Liver (tissue), 9 donors: ENCODE data around the gene HDAC9. TPM values are rescaled to one million over a fixed set of nuclear protein-coding genes. Genes with fewer than 3 reads are reported as not detected.

Source experiments
- DNase-seq: peaks from one replicate; pipeline ENCODE4 v3.0.0-alpha.2; 2017; ENCODE audit warnings: low spot score
- H3K27ac ChIP-seq, 2 donors: one replicate each; pipeline ENCODE4 v1.7.0; 2013; ENCODE audit warnings: inconsistent platforms in 2 of 2, low read length in 2 of 2, control low read depth in 1 of 2, low read depth in 1 of 2, mild to moderate bottlenecking in 1 of 2
- H3K27me3 ChIP-seq, 4 donors: one replicate each; pipeline versions ENCODE4 v1.6.1 to v1.7.0; 2013; ENCODE audit warnings: low read length in 3 of 4, inconsistent platforms in 1 of 4, mild to moderate bottlenecking in 1 of 4, moderate library complexity in 1 of 4; ENCODE audit not compliant: control insufficient read depth in 4 of 4, insufficient read depth in 4 of 4
- H3K36me3 ChIP-seq, 4 donors: one replicate each; pipeline versions ENCODE4 v1.6.1 to v1.7.0; 2013; ENCODE audit warnings: low read length in 3 of 4, mild to moderate bottlenecking in 3 of 4, low read depth in 1 of 4, moderate library complexity in 1 of 4; ENCODE audit not compliant: control insufficient read depth in 4 of 4, insufficient read depth in 3 of 4
- H3K4me1 ChIP-seq, 4 donors: one replicate each; pipeline versions ENCODE4 v1.6.1 to v1.7.0; 2013; ENCODE audit warnings: low read length in 3 of 4, mild to moderate bottlenecking in 3 of 4, moderate library complexity in 1 of 4; ENCODE audit not compliant: control insufficient read depth in 4 of 4, insufficient read depth in 4 of 4
- H3K4me3 ChIP-seq, 3 donors: one replicate each; pipeline versions ENCODE4 v1.6.1 to v1.7.0; 2013; ENCODE audit warnings: low read length in 3 of 3, control low read depth in 1 of 3, low read depth in 1 of 3, mild to moderate bottlenecking in 1 of 3
- H3K9ac ChIP-seq, 2 donors: one replicate each; pipeline ENCODE4 v1.7.0; 2013; ENCODE audit warnings: low read length in 2 of 2, mild to moderate bottlenecking in 2 of 2, moderate library complexity in 2 of 2, control low read depth in 1 of 2, low read depth in 1 of 2
- H3K9me3 ChIP-seq, 4 donors: one replicate each; pipeline versions ENCODE4 v1.6.1 to v1.7.0; 2013; ENCODE audit warnings: low read length in 3 of 4; ENCODE audit not compliant: control insufficient read depth in 4 of 4
- FOXA1 ChIP-seq: IDR thresholded peaks from 2 replicates; pipeline ENCODE4 v1.6.1; 2016; ENCODE audit warnings: antibody characterized with exemption
- GABPA ChIP-seq, 2 donors: IDR thresholded peaks in 1 of 2; conservative IDR thresholded peaks in 1 of 2; 2 replicates each; pipeline ENCODE4 v1.6.1; 2016; ENCODE audit warnings: antibody characterized with exemption in 2 of 2, mild to moderate bottlenecking in 1 of 2, moderate library complexity in 1 of 2
- HNF4G ChIP-seq: IDR thresholded peaks from 2 replicates; pipeline ENCODE4 v1.6.1; 2016; ENCODE audit warnings: antibody characterized with exemption
- NR2F2 ChIP-seq: IDR thresholded peaks from 2 replicates; pipeline ENCODE4 v1.6.1; 2016; ENCODE audit warnings: antibody characterized with exemption
- RAD21 ChIP-seq, 2 donors: IDR thresholded peaks; 2 replicates each; pipeline ENCODE4 v1.6.1; 2016; ENCODE audit warnings: antibody characterized with exemption in 2 of 2, mild to moderate bottlenecking in 2 of 2
- RXRA ChIP-seq, 2 donors: IDR thresholded peaks; 2 replicates each; pipeline ENCODE4 v1.6.1; 2017 to 2018; ENCODE audit warnings: antibody characterized with exemption in 2 of 2, mild to moderate bottlenecking in 1 of 2
- SP1 ChIP-seq: IDR thresholded peaks from 2 replicates; pipeline ENCODE4 v1.6.1; 2018; ENCODE audit warnings: antibody characterized with exemption, mild to moderate bottlenecking
- TAF1 ChIP-seq: conservative IDR thresholded peaks from 2 replicates; pipeline ENCODE4 v1.6.1; 2016; ENCODE audit warnings: antibody characterized with exemption, mild to moderate bottlenecking
- YY1 ChIP-seq: IDR thresholded peaks from 2 replicates; pipeline ENCODE4 v1.6.1; 2016; ENCODE audit warnings: antibody characterized with exemption, mild to moderate bottlenecking
- WGBS: extraction: QIAGEN DNeasy Blood & Tissue Kit; methylation state at CpG from one replicate; pipeline ENCODE4 v1.1.7; 2013; 5-methylcytosine and 5-hydroxymethylcytosine counted together
- polyA plus RNA-seq, 2 donors: library from polyadenylated mRNA; stranded (reverse) in 1 of 2; unstranded in 1 of 2; fragments of 200-250 nt in 1 of 2; fragments of >200 nt in 1 of 2; fragmentation: Nextera tagmentation in 1 of 2; extraction: Ambion mirVana in 1 of 2; gene quantifications; one replicate each; pipeline versions ENCODE4 v1.2.1 to v1.2.3, GENCODE V29; 2013 to 2015
- total RNA-seq, 2 donors: library from RNA; depleted of rRNA; stranded (reverse); fragments of >200 nt; gene quantifications; one replicate each; pipeline ENCODE4 v1.2.3, GENCODE V29; 2014
- TF ChIP-seq, protein P1 (sequence below): IDR thresholded peaks from 2 replicates; pipeline ENCODE4 v1.6.1; 2016; ENCODE audit warnings: antibody characterized with exemption
- TF ChIP-seq, protein P2 (sequence below): IDR thresholded peaks from 2 replicates; pipeline ENCODE4 v1.6.1; 2016; ENCODE audit warnings: antibody characterized with exemption
- TF ChIP-seq, protein P3 (sequence below): fragments of 150-350 bp; IDR thresholded peaks from 2 replicates; pipeline ENCODE4 v1.5.1; 2017; ENCODE audit warnings: improper control_type of control experiment, low read depth, low read length; ENCODE audit not compliant: missing input control
- TF ChIP-seq, protein P4 (sequence below): IDR thresholded peaks from 2 replicates; pipeline ENCODE4 v1.6.1; 2016; ENCODE audit warnings: antibody characterized with exemption
- donor health status: healthy.
- donor health status: healthy.
- donor health status: healthy.
- donor health status: healthy.
- donor health status: healthy.

The HDAC9 gene
- total and polyA plus RNA-seq, 4 donors, result 1.0 to 10.1 (median 2.3) TPM

DNA sequence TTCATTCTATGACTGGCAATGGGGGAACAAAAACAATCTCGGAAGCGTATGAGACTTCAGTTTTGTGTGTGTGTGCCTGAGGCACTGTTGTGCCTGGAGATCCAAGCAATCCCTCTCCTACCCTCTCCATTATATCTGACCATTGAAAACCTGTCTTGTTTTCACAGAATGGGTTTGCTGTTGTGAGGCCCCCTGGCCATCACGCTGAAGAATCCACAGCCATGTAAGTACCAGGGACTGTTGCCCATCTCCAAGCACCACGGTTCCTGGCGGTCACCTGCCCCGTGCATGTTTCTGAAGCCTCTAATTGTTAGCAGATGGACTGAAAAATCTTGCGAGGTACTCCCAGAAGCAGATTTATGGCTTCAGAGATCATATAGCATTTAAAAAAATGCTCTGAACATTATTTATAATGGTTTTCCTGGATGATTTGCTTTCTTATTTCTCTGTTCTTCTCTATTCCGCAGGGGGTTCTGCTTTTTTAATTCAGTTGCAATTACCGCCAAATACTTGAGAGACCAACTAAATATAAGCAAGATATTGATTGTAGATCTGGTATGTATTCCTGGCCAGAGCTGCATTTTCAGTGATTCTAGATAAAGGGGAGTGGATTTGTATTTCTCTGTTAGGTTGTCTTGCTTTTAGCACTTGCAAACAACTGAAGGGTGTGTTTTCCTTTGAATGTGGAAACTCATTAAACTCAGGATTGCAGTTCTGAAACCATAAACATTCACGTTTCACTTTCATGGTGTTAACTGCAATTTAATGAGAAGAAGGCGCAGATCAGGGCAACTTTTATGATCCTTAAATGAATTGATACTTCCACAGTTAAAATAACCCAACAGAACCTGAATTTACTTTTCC, 333.7 kb downstream of the HDAC9 start:
- TF ChIP-seq YY1 (no peak), SP1 (no peak), GABPA (IDR thresholded peaks at IDR 0.05 in 1 of 2, conservative IDR thresholded peaks at IDR 0.05 in 1 of 2) (no peak), RAD21 (IDR thresholded peaks at IDR 0.05) (no peak), TAF1 (no peak), FOXA1 (no peak), NR2F2 (no peak)
- TF ChIP-seq, protein P1, sequence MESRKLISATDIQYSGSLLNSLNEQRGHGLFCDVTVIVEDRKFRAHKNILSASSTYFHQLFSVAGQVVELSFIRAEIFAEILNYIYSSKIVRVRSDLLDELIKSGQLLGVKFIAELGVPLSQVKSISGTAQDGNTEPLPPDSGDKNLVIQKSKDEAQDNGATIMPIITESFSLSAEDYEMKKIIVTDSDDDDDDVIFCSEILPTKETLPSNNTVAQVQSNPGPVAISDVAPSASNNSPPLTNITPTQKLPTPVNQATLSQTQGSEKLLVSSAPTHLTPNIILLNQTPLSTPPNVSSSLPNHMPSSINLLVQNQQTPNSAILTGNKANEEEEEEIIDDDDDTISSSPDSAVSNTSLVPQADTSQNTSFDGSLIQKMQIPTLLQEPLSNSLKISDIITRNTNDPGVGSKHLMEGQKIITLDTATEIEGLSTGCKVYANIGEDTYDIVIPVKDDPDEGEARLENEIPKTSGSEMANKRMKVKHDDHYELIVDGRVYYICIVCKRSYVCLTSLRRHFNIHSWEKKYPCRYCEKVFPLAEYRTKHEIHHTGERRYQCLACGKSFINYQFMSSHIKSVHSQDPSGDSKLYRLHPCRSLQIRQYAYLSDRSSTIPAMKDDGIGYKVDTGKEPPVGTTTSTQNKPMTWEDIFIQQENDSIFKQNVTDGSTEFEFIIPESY, result no peak
- TF ChIP-seq, protein P2, sequence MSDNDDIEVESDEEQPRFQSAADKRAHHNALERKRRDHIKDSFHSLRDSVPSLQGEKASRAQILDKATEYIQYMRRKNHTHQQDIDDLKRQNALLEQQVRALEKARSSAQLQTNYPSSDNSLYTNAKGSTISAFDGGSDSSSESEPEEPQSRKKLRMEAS, result no peak
- TF ChIP-seq, protein P3, sequence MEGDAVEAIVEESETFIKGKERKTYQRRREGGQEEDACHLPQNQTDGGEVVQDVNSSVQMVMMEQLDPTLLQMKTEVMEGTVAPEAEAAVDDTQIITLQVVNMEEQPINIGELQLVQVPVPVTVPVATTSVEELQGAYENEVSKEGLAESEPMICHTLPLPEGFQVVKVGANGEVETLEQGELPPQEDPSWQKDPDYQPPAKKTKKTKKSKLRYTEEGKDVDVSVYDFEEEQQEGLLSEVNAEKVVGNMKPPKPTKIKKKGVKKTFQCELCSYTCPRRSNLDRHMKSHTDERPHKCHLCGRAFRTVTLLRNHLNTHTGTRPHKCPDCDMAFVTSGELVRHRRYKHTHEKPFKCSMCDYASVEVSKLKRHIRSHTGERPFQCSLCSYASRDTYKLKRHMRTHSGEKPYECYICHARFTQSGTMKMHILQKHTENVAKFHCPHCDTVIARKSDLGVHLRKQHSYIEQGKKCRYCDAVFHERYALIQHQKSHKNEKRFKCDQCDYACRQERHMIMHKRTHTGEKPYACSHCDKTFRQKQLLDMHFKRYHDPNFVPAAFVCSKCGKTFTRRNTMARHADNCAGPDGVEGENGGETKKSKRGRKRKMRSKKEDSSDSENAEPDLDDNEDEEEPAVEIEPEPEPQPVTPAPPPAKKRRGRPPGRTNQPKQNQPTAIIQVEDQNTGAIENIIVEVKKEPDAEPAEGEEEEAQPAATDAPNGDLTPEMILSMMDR, result no peak
- TF ChIP-seq, protein P4, sequence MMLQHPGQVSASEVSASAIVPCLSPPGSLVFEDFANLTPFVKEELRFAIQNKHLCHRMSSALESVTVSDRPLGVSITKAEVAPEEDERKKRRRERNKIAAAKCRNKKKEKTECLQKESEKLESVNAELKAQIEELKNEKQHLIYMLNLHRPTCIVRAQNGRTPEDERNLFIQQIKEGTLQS, result no peak
- Histone ChIP-seq H3K9me3 (no peaks in the 10 kb centered on the region), H3K9ac (no peak overlapping the region), H3K27ac (no peak overlapping the region), H3K36me3 (no peaks in the 10 kb centered on the region), H3K4me3 (no peak overlapping the region), H3K27me3 (no peaks in the 10 kb centered on the region), H3K4me1 (no peaks in the 10 kb centered on the region)
- WGBS, result 71% methylated on average over 11 of the region's 11 CpGs
- no peak for DNase-seq

DNA sequence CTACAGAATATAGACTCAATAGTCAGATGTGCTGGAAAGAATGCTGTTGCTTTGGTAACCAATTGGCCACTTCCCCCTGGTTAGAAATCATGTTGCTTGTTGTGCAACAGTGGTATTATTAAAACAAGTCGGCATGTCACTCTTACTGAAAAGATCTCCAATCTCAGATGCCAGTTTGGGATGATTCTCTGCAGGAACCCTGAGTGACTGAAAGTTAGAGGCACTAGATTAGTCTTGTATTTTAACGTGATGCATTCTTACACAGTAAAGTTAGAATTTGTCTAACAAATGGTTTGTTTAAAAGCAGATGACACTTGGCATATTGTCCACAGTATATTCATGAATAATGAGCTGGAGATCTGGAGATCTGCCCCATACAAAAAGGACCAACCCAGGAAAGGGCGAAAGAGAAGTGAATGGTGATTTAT, 334.3 kb downstream of the HDAC9 start:
- no peak for TF ChIP-seq GABPA (IDR thresholded peaks at IDR 0.05 in 1 of 2, conservative IDR thresholded peaks at IDR 0.05 in 1 of 2)
- TF ChIP-seq, protein P3, result no peak
- TF ChIP-seq RXRA (IDR thresholded peaks at IDR 0.05), result no peak
- TF ChIP-seq TAF1, result no peak
- no peak for TF ChIP-seq HNF4G
- no peak for TF ChIP-seq SP1
- H3K9ac ChIP-seq, result no peak overlapping the region
- no peaks in the 10 kb centered on the region for H3K36me3 ChIP-seq
- H3K27me3 ChIP-seq, result no peaks in the 10 kb centered on the region
- no peaks in the 10 kb centered on the region for H3K4me1 ChIP-seq
- H3K27ac ChIP-seq, result no peak overlapping the region
- no peaks in the 10 kb centered on the region for H3K9me3 ChIP-seq
- WGBS, result 56% methylated on average over 3 of the region's 3 CpGs
- H3K4me3 ChIP-seq, result no peak overlapping the region
- no peak for DNase-seq
